Lower leg skin (tissue), 3 donors: ENCODE data around the gene KRTAP4-4.

Experiments used
- CTCF ChIP-seq, 3 donors: fragments of 450-650 bp; IDR thresholded peaks; one replicate each; pipeline ENCODE4 v1.5.1; 2016; ENCODE audit warnings: antibody characterized with exemption in 3 of 3, mild to moderate bottlenecking in 3 of 3, moderate library complexity in 2 of 3
- POLR2A ChIP-seq, 2 donors: fragments of 450-650 bp; IDR thresholded peaks; one replicate each; pipeline ENCODE4 v1.6.1; 2016 to 2017; ENCODE audit warnings: antibody characterized with exemption in 2 of 2, mild to moderate bottlenecking in 1 of 2, moderate library complexity in 1 of 2

- TF ChIP-seq CTCF (IDR thresholded peaks at IDR 0.05) (no peak), POLR2A (IDR thresholded peaks at IDR 0.05) (no peak)
Observed at GRCh38 chr17:41125064-41125463, 35.5 kb downstream of the KRTAP4-4 start.
